H1 (cell line): ENCODE measurements around the gene RHEB. TPM values are rescaled to one million over a fixed set of nuclear protein-coding genes. Genes with fewer than 3 reads are reported as not detected.

Source experiments
- EGR1 ChIP-seq: IDR thresholded peaks from 2 replicates; pipeline ENCODE4 v1.6.1; 2011; ENCODE audit warnings: low read depth, low read length, borderline replicate concordance
- KDM5A ChIP-seq: fragments of 200-600 bp; IDR thresholded peaks from 2 replicates; pipeline ENCODE4 v1.7.1; 2012; ENCODE audit warnings: mild to moderate bottlenecking, low read length, inconsistent platforms, mixed read lengths
- polyA plus RNA-seq, 7 experiments: library from polyadenylated mRNA; depleted of rRNA in 3 of 7; stranded (reverse) in 5 of 7; unstranded in 2 of 7; fragments of >200 nt in 5 of 7; fragments of 200-250 nt in 2 of 7; gene quantifications; 1 replicate in 5 of 7; 2 replicates in 1 of 7; 4 replicates in 1 of 7; pipeline versions ENCODE4 v1.2.1 to v1.2.3, GENCODE V29; 2011 to 2013; ENCODE audit warnings: missing spikeins in 2 of 7, mixed read lengths in 2 of 7
- total RNA-seq: library from RNA; stranded (reverse); fragmentation: NEBNext Ultra II Directional; extraction: Animal tissue kit (Norgen Biotek cat#: 25700); gene quantifications from 2 replicates; pipeline ENCODE4 v1.2.1, GENCODE V29; 2021

The RHEB gene
- total and polyA plus RNA-seq, 2 of the 8 experiments (the other 6 are each of a cell fraction or from before 2014, with no cell fraction given), result 60.8 to 132 TPM

DNA sequence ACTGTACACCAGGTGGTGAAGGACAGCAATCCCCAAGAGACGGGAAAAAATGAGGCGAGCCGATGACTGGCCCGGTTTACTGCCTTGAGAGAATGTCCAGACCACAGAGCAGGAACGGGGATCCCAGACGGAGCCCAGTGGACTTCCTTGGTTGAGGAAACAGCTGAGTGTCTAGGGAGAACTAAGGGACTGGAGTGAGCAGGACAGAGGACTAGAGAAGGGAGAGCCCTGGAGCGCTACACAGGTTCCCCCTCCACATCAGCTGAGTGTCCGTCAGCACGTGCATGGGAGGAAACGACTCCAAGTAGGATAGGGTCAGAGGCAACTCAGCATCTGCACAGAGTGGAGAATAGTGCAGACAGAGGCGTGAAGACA is 102.8 kb downstream of the RHEB start (continued):
- no peak for TF ChIP-seq EGR1
- no peak for TF ChIP-seq KDM5A
